Activated gamma-delta T cell treated with anti-CD3 and anti-CD28 coated beads, Interleukin-2, amount 50 U/mL, for 16 hours (primary cell): Measurements from ENCODE around the gene DUSP14.

Source experiments
- DNase-seq: peaks from one replicate; pipeline ENCODE4 v3.0.0-alpha.2; 2020; ENCODE audit warnings: low read depth

DUSP14 gene

GRCh38 chr17:37562016-37562745 lies 72.5 kb downstream of the DUSP14 start:
- DNase-seq = no peak
